Gastrocnemius medialis (tissue), 4 donors: Measurements from ENCODE around the gene EGLN1.

ENCODE experiments used
- POLR2A ChIP-seq, 2 donors: fragments of 450-650 bp; IDR thresholded peaks; one replicate each; pipeline ENCODE4 v1.6.1; 2017; ENCODE audit warnings: antibody characterized with exemption in 2 of 2, mild to moderate bottlenecking in 2 of 2, moderate library complexity in 2 of 2
- TF ChIP-seq, protein P1 (sequence below), 5 experiments: fragments of 450-650 bp in 3 of 5; fragments of 200-600 bp in 2 of 5; sonication (generic) in 2 of 5; IDR thresholded peaks in 4 of 5; conservative IDR thresholded peaks in 1 of 5; 1 replicate in 4 of 5; 2 replicates in 1 of 5; pipeline ENCODE4 v1.5.1; 2016 to 2019; ENCODE audit warnings: antibody characterized with exemption in 5 of 5, mild to moderate bottlenecking in 3 of 5, moderate library complexity in 3 of 5

DNA sequence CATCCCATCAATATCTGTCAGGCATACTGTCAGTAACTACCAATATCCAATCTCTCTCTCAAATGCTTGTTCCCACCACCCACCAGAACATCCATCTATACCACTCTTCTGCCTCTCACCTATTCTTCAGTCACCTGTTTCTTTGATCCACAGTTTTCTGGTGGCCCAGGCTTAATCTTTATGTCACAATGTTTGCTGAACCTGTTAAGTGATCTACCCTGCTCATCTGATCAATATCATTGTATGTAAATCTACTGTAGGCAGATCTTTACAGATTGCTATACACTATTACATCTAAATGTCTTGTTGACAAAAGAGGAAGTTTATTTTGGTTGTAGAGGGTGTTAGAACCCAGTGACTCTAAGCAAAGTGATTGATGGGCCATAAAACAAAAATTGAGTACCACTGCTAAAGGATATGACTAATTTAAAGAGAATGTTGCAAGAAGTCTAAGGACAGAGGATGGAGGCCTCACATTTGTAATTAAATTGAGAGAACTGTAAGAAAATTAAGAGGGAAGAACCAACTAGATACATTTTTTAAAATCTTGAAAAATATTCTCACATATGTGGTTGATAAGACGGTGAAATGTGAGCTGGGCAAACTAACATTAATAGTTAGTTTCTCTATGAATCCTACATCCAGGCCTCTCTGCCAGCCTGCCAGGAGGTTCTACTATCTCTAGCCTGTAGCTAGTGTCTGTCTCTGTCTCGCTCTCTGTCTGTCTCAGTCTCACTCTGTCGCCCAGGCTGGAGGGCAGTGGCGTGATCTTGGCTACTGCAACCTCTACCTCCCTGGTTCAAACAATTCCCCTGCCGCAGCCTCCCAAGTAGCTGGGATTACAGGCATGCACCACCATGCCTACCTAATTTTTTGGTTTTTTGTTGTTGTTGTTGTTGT lies 34.1 kb downstream of the EGLN1 start:
- no peak for TF ChIP-seq POLR2A (IDR thresholded peaks at IDR 0.05)
- TF ChIP-seq, protein P1, sequence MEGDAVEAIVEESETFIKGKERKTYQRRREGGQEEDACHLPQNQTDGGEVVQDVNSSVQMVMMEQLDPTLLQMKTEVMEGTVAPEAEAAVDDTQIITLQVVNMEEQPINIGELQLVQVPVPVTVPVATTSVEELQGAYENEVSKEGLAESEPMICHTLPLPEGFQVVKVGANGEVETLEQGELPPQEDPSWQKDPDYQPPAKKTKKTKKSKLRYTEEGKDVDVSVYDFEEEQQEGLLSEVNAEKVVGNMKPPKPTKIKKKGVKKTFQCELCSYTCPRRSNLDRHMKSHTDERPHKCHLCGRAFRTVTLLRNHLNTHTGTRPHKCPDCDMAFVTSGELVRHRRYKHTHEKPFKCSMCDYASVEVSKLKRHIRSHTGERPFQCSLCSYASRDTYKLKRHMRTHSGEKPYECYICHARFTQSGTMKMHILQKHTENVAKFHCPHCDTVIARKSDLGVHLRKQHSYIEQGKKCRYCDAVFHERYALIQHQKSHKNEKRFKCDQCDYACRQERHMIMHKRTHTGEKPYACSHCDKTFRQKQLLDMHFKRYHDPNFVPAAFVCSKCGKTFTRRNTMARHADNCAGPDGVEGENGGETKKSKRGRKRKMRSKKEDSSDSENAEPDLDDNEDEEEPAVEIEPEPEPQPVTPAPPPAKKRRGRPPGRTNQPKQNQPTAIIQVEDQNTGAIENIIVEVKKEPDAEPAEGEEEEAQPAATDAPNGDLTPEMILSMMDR (IDR thresholded peaks at IDR 0.05 in 4 of 5, conservative IDR thresholded peaks at IDR 0.05 in 1 of 5) = no peak
